ENCODE results near the gene GDI2.
"Not testable (repeated sequence)": the region's sequence is repeated elsewhere in the genome, so short reads cannot be mapped to it uniquely, and the experiment has no call there.

The GDI2 gene

DNA sequence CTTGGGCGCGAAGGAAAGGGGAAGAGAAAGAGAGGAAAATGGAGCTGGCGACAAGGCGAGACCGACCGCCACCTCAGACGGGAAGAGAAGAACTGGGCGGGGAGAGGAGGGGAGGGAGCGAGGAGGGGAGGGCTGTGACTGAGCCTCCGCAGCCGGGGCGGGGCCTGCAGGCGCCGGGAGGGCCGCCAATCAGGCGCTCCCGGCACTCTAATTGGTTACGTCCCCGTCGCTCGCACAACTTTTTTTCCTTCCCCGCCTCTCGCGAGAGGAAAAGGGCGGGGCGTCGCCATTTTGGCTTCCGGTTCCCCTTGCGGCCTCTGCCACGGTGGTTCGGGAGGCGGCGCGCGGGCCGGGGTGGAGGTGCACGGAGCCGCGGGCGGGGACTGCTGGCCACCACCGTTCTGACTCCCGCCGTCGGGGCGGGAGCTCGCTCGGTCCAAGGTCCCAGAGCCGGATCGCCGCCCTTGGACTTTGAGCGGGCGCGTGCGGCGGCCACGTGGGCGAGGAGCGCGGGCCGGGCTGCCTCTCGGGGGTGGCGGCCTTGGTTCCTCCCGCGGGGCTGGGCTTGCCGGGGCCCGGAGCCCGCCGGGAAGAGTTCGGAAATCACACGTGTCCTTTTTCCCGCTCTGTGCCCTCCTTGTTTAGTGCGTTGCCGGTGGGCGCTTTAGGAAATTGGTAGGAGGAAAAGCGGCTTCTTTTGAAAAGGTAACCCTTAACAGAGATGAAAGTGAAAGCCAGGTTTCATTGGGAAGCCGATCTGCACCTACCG is at the start of gene GDI2:
GDI2 (minus strand) TSS at position 94 of the 769 bp plus-strand sequence. CDS start 176 bp downstream, outside the sequence.
- peak; percentile 94 to 95 for DNase-seq (ENCODE audit: low read depth in 2 of 2)

DNA sequence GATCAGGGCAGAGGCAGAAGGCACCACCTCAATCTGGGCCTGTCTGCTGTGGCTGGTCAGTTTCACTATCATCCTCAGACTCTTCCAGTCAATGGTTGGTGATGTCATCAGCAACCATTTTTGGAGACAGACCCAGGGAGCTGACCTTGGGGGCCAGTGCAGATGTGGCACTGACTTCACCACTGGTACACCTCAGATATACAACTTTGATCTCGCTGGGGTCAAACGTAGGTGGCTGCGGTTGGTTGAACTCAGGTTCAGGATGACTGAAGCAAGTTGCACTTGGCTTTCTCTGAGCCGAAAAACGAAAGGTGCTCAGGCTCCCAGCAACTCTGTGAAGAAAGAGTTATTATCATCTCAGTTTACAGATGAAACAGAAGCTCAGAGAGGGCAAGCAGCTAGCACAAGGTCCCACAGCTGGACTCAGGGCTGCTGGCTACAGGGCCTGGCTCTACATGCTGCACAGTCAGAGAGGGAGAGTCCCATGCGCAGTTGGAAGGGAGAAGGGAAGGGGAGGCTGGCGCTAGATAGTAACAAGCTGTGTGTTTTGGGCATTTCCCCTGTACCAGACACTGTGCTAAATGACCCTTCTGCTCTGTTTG is 49.2 kb upstream of the GDI2 start:
- no peak for DNase-seq (ENCODE audit: low read depth in 2 of 2)

DNA sequence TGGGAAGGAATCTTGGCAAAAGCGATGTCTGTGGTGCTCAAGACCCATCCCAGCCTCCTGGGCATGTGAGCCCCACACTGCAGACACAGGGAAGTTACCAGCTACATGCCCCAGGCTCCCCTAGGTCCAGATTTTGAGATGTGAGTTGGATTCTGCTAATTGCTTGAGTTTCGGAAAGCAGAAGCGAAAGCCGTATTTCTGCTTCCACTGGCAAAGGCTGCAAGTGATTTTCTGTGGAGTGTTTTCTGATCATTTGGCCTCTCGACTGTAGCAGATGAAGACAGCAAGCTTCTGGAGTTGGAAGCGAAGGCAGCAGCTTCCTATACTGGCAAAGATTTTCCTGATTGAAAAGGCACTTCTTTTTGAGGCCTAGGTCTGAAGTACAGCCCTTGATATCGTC is 46.8 kb upstream of the GDI2 start:
- no peak for DNase-seq (ENCODE audit: low read depth in 2 of 2)

DNA sequence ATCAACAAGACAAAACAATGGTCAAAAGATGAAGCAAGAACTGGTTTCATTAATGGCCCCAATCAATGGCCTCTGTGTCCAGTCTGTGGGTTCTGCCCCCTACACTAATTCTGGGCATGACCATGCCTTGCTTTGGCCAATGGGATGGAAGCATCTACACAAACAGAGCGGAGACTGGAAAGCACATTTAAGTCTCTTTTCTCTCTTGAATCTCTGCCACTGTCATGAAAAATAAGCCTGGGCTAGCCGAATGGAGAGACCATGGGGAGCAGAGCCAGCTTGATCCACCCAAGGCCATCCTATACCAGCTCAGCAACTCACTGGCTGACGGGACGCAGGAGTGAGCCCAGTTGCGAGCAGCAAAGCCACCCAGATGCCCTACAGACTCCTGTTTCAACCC is 45.6 kb upstream of the GDI2 start:
- no peak for DNase-seq (ENCODE audit: low read depth in 2 of 2)

DNA sequence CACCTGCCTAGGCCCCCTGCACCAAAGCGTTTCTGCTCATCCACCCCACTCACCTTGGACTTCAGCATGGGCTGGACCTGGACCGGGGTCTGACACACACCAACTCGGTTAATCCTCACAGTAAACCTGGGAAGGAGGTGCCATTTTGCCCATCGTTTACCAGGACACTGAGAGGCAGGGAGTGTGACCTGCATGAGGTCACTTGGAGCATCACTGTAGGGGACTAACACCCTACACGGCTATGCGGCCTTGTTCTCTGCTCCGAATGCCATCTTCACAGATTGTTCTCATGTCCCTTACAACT is 43.4 kb upstream of the GDI2 start:
- DNase-seq (ENCODE audit: low read depth in 2 of 2), result no peak

DNA sequence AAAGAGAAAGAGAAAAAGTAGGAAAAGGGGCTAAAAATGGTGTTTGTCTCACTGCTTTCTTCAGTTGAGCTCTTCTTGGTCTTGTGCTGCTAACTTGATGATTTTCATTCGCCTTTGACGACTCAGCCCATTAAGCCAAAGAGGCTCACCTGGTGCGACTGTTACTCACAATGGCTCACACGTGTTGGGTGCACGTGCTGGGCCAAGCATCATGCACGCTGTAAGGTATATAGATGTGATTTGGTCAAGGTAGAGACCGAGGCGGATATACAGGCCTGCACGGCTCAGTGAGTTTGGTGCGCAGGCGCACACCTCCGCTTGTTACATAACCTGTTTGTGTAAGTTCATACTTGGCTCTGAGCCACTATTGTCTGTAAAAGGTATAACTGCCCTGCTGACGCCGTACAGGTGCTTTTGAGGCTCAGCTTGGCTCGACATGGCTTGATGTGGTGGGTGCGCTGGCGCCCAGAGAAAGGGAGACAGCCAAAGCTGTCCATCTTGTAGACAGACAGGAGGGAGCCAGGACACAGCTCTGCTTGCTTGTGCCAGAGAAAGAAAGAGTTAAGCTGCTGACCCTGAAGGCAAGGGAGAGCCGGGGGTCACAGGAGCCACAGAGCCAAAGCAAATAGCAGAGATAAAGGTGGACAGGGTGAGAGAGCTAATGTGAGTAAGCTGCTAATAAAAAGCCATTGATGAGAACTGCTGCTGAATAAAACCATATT is 42.9 kb upstream of the GDI2 start:
- no peak for DNase-seq (ENCODE audit: low read depth in 2 of 2)

GRCh38 chr10:5854131-5854475 is 40.9 kb upstream of the GDI2 start:
- DNase-seq (ENCODE audit: low read depth in 2 of 2), result no peak

- DNase-seq (ENCODE audit: low read depth in 2 of 2), result not testable (repeated sequence)
Measured at GRCh38 chr10:5846667-5847066, 33.4 kb upstream of the GDI2 start.

DNA sequence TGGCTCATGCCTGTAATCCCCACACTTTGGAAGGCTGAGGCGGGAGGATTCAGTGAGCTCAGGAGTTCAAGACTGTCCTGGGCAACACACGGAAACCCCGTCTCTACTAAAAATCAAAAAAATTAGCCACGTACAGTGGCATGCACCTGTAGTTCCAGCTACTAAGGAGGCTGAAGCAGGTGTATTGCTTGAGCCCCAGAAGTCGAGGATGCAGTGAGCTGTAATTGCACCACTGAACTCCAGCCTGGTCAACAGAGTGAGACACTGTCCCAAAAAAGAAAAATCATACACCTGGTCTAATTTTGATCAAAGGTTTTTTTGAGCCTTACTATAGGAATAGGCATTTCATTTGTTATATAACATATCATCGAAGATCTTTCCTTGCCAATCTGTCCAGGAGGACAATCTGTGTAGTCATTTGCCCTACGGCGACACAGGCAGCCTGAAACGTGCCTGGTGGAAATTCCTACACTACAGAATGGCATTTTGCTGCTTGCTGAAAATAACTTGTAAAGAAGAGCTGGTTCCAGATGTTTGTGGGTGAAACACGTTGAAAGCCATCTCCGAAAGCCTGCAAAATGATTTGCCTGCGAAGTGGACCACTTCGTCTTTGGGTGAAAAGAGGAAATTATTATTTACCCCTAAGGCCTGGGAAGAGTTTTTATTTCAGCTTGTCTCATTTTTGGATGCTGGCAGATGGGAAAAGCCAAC is 31.3 kb upstream of the GDI2 start:
- DNase-seq (ENCODE audit: low read depth in 2 of 2), result no peak

DNA sequence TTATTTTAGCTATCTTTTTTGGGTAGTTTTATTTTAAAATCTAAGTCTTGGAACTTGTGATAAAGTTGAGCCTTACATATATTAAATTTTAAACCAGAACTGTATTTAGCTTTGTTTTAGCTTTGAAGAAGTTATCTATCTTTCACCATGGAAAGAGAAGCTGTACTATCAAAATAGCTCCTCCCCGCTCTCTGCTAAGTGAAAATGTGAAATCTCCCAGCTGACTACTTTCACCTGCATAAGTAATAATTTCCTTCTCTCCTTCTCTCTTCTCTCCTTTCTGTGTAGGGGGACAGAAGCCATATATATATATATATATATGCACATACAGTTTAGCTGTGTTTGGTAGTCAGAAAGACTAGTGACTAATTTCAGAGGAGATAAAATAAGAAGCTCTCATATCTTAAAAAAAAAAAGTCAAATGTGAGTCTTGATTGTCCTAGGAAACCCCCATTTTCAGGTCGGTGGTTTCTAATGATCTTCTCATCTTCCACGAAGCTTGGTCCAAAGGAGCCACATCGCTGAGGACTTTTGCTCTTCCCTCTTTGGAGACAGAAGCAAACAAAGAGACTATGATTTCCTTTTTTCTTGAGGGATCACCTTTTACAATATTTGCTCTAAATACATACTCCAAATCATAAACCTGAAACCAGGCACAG is 30.6 kb upstream of the GDI2 start:
- no peak for DNase-seq (ENCODE audit: low read depth in 2 of 2)

GRCh38 chr10:5841965-5842364 is 28.7 kb upstream of the GDI2 start:
- no peak for DNase-seq (ENCODE audit: low read depth in 2 of 2)

DNA sequence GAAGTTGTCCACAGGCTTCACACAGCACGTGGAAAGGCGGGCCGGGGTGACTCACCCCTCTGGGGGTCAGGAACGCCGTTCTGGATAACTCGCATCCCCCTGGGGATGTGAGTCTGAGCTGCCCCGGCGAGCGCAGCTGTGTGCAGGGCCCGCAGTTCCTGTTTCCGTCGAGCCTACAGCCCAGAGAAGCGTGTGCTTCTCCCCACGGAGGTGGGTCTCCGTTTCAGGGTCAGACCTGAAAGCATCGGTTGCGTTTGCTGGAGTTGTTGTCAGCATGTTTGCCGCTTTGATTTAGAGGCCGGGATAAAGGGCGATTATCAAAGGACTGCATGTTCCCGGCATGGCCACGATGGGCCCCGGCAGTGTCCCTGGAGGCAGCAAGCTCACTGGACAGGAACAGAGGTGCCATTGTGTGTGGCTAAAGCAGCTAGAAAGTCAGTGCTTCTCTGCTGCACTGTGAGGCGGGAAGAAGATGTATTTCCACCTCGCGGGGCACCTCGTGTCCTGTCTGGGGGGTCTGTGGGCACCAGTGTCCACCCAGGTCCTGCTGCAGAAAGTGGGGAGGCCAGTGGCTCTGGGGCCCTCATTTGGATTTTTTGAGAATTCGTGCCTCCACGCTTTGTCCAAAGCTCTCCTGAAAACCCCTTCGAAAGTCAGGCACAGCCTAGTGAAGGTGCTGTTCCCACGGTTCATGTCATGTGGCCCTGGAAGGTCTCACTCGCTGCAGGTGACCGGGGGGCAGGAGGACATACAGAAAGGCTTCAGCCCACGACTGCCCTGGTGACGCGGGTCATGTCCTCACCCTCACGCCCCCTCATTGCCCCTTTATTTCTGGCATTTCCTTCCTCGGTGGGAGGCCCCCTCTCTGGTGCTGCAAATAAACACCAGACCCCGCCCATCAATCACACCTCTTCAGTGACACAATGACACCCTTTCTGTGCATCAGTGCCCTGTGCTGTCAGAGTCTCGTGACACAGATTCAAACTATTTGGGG is 27.4 kb upstream of the GDI2 start:
- no peak for DNase-seq (ENCODE audit: low read depth in 2 of 2)

DNA sequence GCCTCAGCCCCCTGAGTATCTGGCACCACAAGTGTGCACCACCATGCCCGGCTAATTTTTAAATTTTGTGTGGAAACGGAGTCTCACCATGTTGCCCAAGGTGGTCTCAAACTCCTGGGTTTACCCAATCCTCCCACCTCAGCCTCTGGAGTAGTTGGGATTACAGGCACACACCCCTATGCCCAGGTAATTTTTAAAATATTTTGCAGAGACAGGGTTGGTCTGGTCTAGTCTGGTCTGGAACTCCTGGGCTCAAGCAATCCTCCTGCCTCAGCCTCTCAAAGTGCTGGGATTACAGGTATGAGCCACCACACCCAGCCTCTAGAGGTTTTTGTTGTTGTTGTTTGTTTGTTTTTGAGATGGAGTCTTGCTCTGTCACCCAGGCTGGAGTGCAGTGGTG is 22.9 kb upstream of the GDI2 start:
- DNase-seq (ENCODE audit: low read depth in 2 of 2), result not testable (repeated sequence)

- DNase-seq (ENCODE audit: low read depth in 2 of 2), result no peak
Measured at GRCh38 chr10:5835446-5836095, 22.3 kb upstream of the GDI2 start.

GRCh38 chr10:5833814-5834213 is 20.6 kb upstream of the GDI2 start:
- DNase-seq (ENCODE audit: low read depth in 2 of 2), result no peak

GRCh38 chr10:5832946-5833345 is 19.7 kb upstream of the GDI2 start:
- no peak for DNase-seq (ENCODE audit: low read depth in 2 of 2)

- no peak for DNase-seq (ENCODE audit: low read depth in 2 of 2)
Measured at GRCh38 chr10:5831446-5831782, 18.2 kb upstream of the GDI2 start.

DNA sequence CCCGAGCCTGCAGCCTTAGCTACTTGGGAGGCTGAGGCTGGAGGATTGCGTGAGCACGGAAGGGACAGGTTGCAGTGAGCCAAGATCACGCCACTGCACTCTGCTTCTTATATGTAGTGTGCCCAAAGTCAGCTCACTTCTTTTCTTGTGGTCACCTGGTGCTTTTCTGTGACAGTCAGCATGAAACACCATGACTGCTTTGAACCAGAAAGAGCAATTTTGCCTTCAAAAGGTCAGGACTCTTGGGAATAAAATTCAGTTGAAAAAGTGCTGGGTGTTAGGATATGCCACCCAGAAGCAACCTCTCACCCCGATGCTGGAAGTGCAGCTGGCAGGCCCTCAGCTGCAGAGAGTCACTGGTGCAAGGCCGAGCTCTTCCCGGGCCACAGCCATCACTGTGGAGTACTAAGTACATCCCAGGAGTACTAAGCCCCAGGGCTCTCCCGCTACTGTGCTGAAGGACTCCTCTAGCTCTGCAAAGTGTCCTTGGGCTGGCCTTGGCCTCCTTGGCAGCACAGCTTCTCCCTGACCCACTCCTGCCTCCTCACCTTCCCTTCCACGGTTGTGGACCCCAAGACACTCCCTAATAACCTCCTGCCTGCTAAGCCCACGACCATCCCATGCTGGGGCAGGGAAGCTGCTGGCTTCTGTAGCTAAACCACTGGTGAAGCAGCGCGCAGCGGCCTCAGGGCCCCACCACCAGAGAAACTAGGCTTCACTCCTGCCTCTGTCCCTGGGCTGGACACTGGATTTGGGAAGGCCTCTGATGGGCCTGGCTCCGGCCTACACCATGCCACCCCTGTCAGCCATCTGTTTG is 17.6 kb upstream of the GDI2 start:
- no peak for DNase-seq (ENCODE audit: low read depth in 2 of 2)

DNA sequence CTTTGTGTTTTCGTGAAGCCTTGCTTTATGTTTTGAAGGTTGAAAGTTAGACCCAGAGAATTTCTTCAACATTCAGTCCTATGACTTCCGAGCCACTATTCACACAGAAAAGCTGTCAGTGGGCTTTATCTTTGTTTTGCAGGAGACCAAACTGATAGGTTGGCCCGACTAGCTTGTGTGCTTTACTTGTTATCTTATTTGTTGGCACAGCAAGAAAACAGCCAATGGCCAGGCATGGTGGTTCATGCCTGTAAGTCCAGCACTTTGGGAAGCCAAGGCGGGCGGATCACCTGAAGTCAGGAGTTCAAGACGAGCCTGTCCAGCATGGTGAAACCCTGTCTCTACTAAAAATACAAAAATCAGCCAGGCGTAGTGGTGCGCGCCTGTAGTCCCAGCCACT is 16.0 kb upstream of the GDI2 start:
- DNase-seq (ENCODE audit: low read depth in 2 of 2), result no peak

GRCh38 chr10:5828725-5829124 is 15.5 kb upstream of the GDI2 start:
- DNase-seq (ENCODE audit: low read depth in 2 of 2), result no peak

Measured in stimulated activated CD8-positive, alpha-beta memory T cell treated with anti-CD3 and anti-CD28 coated beads, Interleukin-7, amount 100 ng/mL, for 4 hours (primary cell).